Ascending aorta (tissue), 2 donors: ENCODE results near the gene PIR. TPM values are rescaled to one million over a fixed set of nuclear protein-coding genes. Genes with fewer than 3 reads are reported as not detected.

Experiments
- DNase-seq, 2 donors: peaks; one replicate each; pipeline ENCODE4 v3.0.0-alpha.2; 2019; ENCODE audit warnings: low spot score in 2 of 2
- H3K27ac ChIP-seq, 2 donors: fragments of 200-600 bp; sonication (generic); one replicate each; pipeline ENCODE4 v1.5.1; 2016 to 2017; ENCODE audit warnings: mild to moderate bottlenecking in 1 of 2
- H3K27me3 ChIP-seq: fragments of 200-600 bp; sonication (generic); one replicate; pipeline ENCODE4 v1.5.1; 2017
- H3K36me3 ChIP-seq, 2 donors: fragments of 200-600 bp; sonication (generic); one replicate each; pipeline ENCODE4 v1.5.1; 2016
- H3K4me1 ChIP-seq, 2 donors: fragments of 200-600 bp; sonication (generic); one replicate each; pipeline ENCODE4 v1.5.1; 2016 to 2017; ENCODE audit warnings: mild to moderate bottlenecking in 1 of 2
- H3K4me3 ChIP-seq, 2 donors: fragments of 200-600 bp; sonication (generic); one replicate each; pipeline ENCODE4 v1.5.1; 2016 to 2017; ENCODE audit warnings: mild to moderate bottlenecking in 1 of 2
- H3K9me3 ChIP-seq, 2 donors: fragments of 200-600 bp; sonication (generic); one replicate each; pipeline ENCODE4 v1.5.1; 2016
- intact Hi-C: fragments of 100-400 bp; cut with DNase I; formaldehyde crosslinking; loops from one replicate; pipeline ENCODE4 v1.15.1; 2023
- total RNA-seq: library from RNA; depleted of rRNA; stranded (reverse); fragments of >200 nt; gene quantifications from one replicate; pipeline ENCODE4 v1.1.0, GENCODE V29; 2016
- TF ChIP-seq, protein P1 (sequence below), 3 experiments: fragments of 200-600 bp in 2 of 3; fragments of 450-650 bp in 1 of 3; sonication (generic) in 2 of 3; IDR thresholded peaks; one replicate each; pipeline ENCODE4 v1.5.1; 2016 to 2019; ENCODE audit warnings: antibody characterized with exemption in 3 of 3, mild to moderate bottlenecking in 1 of 3, moderate library complexity in 1 of 3

Gene PIR
- total RNA-seq, 1 donor from 2014 or later = 14.6 TPM

DNA sequence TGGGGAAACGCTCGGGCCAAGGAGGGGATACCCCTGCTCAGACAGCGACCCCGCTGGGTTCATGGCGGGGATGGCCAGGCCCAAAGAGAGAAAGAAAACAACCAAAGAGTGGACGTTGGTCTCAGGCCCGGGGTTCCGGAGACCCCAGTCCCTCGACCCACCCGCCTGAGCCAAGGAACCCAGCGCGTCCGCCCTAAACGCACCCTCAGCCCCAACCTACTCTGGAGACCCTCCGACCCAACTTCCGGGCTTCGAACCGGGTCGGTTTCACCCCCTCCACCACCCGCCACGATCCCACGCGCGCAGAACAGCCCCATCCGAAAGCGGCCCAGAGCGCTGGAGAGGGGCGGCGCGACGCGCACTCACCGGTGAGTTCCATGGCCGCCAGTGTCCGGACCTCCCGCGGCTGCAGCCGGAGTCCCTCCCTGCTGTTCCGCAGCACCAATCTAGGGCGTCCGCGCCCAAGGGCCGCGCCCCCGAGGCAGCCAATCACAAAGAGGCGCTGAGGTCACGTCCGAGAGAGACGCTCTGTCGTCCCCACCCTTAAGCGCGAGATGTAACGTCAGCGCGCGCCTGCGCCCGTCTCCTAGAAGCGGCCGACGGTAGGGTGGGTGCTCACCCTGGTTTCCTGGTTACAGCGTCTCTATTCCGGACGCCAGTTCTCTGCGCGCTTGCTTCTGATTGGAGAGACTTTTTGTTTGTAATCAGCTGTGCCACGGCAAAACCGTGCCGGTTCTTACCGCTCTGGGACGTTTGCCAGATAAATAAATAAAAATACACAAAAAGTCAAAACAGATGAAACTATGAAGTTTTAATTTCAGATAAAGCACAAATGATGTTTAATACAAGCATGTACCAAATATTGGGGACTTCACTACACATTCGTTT is 157.8 kb downstream of the PIR start, which contains the start of gene PIGA:
Gene PIGA, minus strand, starts transcription at position 389 of the 888 bp plus-strand sequence. CDS start 3,593 bp downstream, outside the sequence.
- peak within 1 kb of the TSS; percentile 77 to 85 for H3K27ac ChIP-seq
- DNase-seq = peak; percentile 88 to 98
- no peaks in the 10 kb centered on the region for H3K27me3 ChIP-seq
- TF ChIP-seq, protein P1, sequence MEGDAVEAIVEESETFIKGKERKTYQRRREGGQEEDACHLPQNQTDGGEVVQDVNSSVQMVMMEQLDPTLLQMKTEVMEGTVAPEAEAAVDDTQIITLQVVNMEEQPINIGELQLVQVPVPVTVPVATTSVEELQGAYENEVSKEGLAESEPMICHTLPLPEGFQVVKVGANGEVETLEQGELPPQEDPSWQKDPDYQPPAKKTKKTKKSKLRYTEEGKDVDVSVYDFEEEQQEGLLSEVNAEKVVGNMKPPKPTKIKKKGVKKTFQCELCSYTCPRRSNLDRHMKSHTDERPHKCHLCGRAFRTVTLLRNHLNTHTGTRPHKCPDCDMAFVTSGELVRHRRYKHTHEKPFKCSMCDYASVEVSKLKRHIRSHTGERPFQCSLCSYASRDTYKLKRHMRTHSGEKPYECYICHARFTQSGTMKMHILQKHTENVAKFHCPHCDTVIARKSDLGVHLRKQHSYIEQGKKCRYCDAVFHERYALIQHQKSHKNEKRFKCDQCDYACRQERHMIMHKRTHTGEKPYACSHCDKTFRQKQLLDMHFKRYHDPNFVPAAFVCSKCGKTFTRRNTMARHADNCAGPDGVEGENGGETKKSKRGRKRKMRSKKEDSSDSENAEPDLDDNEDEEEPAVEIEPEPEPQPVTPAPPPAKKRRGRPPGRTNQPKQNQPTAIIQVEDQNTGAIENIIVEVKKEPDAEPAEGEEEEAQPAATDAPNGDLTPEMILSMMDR (IDR thresholded peaks at IDR 0.05) = no peak
- no peaks in the 10 kb centered on the region for H3K9me3 ChIP-seq
- intact Hi-C loops = loop anchor here (2.0 to 10.0 kb wide), 2 partner anchors 339 to 519 kb away; partner anchors contain the start of gene AP1S2
- H3K4me1 ChIP-seq = no peaks in the 10 kb centered on the region
- peaks cover 2 to 3% of the 10 kb centered on the region in 2 donors for H3K36me3 ChIP-seq
- H3K4me3 ChIP-seq = peak within 1 kb of the TSS; percentile 64 to 73

Other genes starting within 250 kb of the PIR start
- gene ASB9, start 223.2 kb downstream of the PIR start, total RNA-seq = 3.6 TPM
- gene ASB11, start 177.7 kb downstream of the PIR start, total RNA-seq = not detected
- 54.6 TPM for gene PIGA, start 157.8 kb downstream of the PIR start, total RNA-seq
- 0.85 TPM for gene VEGFD, start 108.9 kb downstream of the PIR start, total RNA-seq
- gene BMX, start 7.5 kb upstream of the PIR start, total RNA-seq = 1.3 TPM
- 0.11 TPM for gene ACE2, start 107.6 kb upstream of the PIR start, total RNA-seq
- not detected for gene CLTRN, start 171.5 kb upstream of the PIR start, total RNA-seq
- 13.5 TPM for gene CA5B, start 244.9 kb upstream of the PIR start, total RNA-seq